Activated naive CD8-positive, alpha-beta T cell treated with anti-CD3 and anti-CD28 coated beads, Interleukin-2, amount 10 ng/mL, durations not matched to agents 7 days and 5 days (primary cell): ENCODE data around the gene PHF10. TPM values are rescaled to one million over a fixed set of nuclear protein-coding genes. Genes with fewer than 3 reads are reported as not detected.
A peak's percentile ranks its signal among the peaks of the same experiment; 100 is the strongest.

ENCODE experiments used
- ATAC-seq: fragments of 150-1000 bp; cut with Tn5 transposase; one replicate; pipeline ENCODE4 v1.10.0; 2021; ENCODE audit warnings: low read depth, moderate library complexity
- POLR2A ChIA-PET: fragments of 350-600 bp; sonication (Branson Sonifier 250); formaldehyde crosslinking; loops from one replicate; lab custom pipeline; 2021; ENCODE audit warnings: antibody characterized with exemption; lab: Charles Lee
- DNase-seq: peaks from one replicate; pipeline ENCODE4 v3.0.0; 2021
- H3K27ac Mint-ChIP-seq: one replicate; pipeline ENCODE4 v1.8.0; 2022; ENCODE audit warnings: mild to moderate bottlenecking, mixed read lengths
- H3K27me3 Mint-ChIP-seq: one replicate; pipeline ENCODE4 v1.8.0; 2022; ENCODE audit warnings: mild to moderate bottlenecking, moderate library complexity, mixed read lengths
- H3K36me3 Mint-ChIP-seq: one replicate; pipeline ENCODE4 v1.8.0; 2021; ENCODE audit warnings: mild to moderate bottlenecking, mixed read lengths
- H3K4me1 Mint-ChIP-seq: one replicate; pipeline ENCODE4 v1.8.0; 2021; ENCODE audit warnings: mixed read lengths
- H3K4me3 Mint-ChIP-seq: one replicate; pipeline ENCODE4 v1.8.0; 2022; ENCODE audit warnings: mild to moderate bottlenecking, moderate library complexity, mixed read lengths
- H3K9me3 Mint-ChIP-seq: one replicate; pipeline ENCODE4 v1.8.0; 2021; ENCODE audit warnings: mixed read lengths
- total RNA-seq, 2 experiments: library from RNA; stranded (reverse); gene quantifications; one replicate each; pipeline ENCODE4 v1.2.3, GENCODE V29; 2021

The PHF10 gene
- total RNA-seq, 2 experiments from 2014 or later, result 67.2 to 71.0 TPM

- DNase-seq, result no peak
- Mint-ChIP-seq H3K4me1 (no peaks in the 10 kb centered on the region), H3K36me3 (no peaks in the 10 kb centered on the region), H3K4me3 (no peak overlapping the region), H3K9me3 (no peaks in the 10 kb centered on the region), H3K27ac (no peak overlapping the region), H3K27me3 (peaks cover 31% of the 10 kb centered on the region)
- POLR2A ChIA-PET, result no interaction called here
- no peak for ATAC-seq
These were observed 14.8 kb upstream of the PHF10 start for GRCh38 chr6:169738976-169739529.

- Mint-ChIP-seq H3K27me3 (peaks cover 36% of the 10 kb centered on the region), H3K27ac (no peak overlapping the region), H3K9me3 (no peaks in the 10 kb centered on the region), H3K4me3 (no peak overlapping the region), H3K4me1 (no peaks in the 10 kb centered on the region), H3K36me3 (no peaks in the 10 kb centered on the region)
- ATAC-seq (no peak), DNase-seq (no peak)
- POLR2A ChIA-PET, result no interaction called here
These were observed 14.1 kb upstream of the PHF10 start for GRCh38 chr6:169738204-169738975.

GRCh38 chr6:169729961-169730360, 5.7 kb upstream of the PHF10 start:
- ATAC-seq, result no peak
- H3K27me3 Mint-ChIP-seq, result peaks cover 21% of the 10 kb centered on the region
- H3K27ac Mint-ChIP-seq, result no peak overlapping the region
- DNase-seq, result no peak
- POLR2A ChIA-PET, result no interaction called here
- peaks cover 2% of the 10 kb centered on the region for H3K36me3 Mint-ChIP-seq
- no peak overlapping the region for H3K4me3 Mint-ChIP-seq
- H3K9me3 Mint-ChIP-seq, result no peaks in the 10 kb centered on the region
- peaks cover 15% of the 10 kb centered on the region for H3K4me1 Mint-ChIP-seq

GRCh38 chr6:169726963-169727362, 2.7 kb upstream of the PHF10 start:
- Mint-ChIP-seq H3K4me1 (peaks cover 20% of the 10 kb centered on the region), H3K9me3 (no peaks in the 10 kb centered on the region), H3K27ac (peak overlapping the region; percentile 6), H3K4me3 (no peak overlapping the region), H3K36me3 (peaks cover 4% of the 10 kb centered on the region), H3K27me3 (peaks cover 4% of the 10 kb centered on the region)
- no peak for DNase-seq
- ATAC-seq, result no peak
- POLR2A ChIA-PET, result no interaction called here

GRCh38 chr6:169726049-169726400, 1.7 kb upstream of the PHF10 start:
- peaks cover 4% of the 10 kb centered on the region for H3K27me3 Mint-ChIP-seq

GRCh38 chr6:169725125-169726048, 1.1 kb upstream of the PHF10 start:
- ATAC-seq, result no peak
- peak overlapping the region; percentile 77 for H3K4me3 Mint-ChIP-seq
- H3K27me3 Mint-ChIP-seq, result peaks cover 4% of the 10 kb centered on the region
- POLR2A ChIA-PET, result interaction anchor here (0.6 to 1.8 kb wide), 3 partner anchors 23 to 512 kb away, joined by 4 to 14 read pairs (median 9); partner anchors contain the start of genes C6orf120, DYNLT2, ERMARD and WDR27
- peaks cover 6% of the 10 kb centered on the region for H3K36me3 Mint-ChIP-seq
- DNase-seq, result no peak
- H3K9me3 Mint-ChIP-seq, result no peaks in the 10 kb centered on the region
- H3K4me1 Mint-ChIP-seq, result peaks cover 27% of the 10 kb centered on the region
- H3K27ac Mint-ChIP-seq, result peak overlapping the region; percentile 68

More at GRCh38 chr6:169726049-169726400, 1.7 kb upstream of the PHF10 start:
- Mint-ChIP-seq H3K4me1 (peaks cover 26% of the 10 kb centered on the region), H3K4me3 (peak overlapping the region; percentile 10), H3K27ac (peak overlapping the region; percentile 39), H3K9me3 (no peaks in the 10 kb centered on the region), H3K36me3 (peaks cover 4% of the 10 kb centered on the region)
- POLR2A ChIA-PET, result interaction anchor here (0.6 to 1.8 kb wide), 2 partner anchors 26 to 513 kb away, joined by 4 to 9 read pairs; partner anchors contain the start of genes DYNLT2 and ERMARD
- no peak for ATAC-seq
- no peak for DNase-seq

GRCh38 chr6:169723991-169724493, 258 bp downstream of the PHF10 start:
- H3K27me3 Mint-ChIP-seq, result peaks cover 4% of the 10 kb centered on the region
- H3K4me1 Mint-ChIP-seq, result peaks cover 36% of the 10 kb centered on the region
- DNase-seq, result peak; percentile 71
- H3K36me3 Mint-ChIP-seq, result peaks cover 15% of the 10 kb centered on the region
- peak overlapping the region; percentile 71 for H3K27ac Mint-ChIP-seq
- H3K4me3 Mint-ChIP-seq, result peak overlapping the region; percentile 74
- ATAC-seq, result peak; percentile 35
- H3K9me3 Mint-ChIP-seq, result no peaks in the 10 kb centered on the region
- POLR2A ChIA-PET, result interaction anchor here (0.6 to 2.9 kb wide), 4 partner anchors 22 to 738 kb away, joined by 3 to 20 read pairs (median 12); partner anchors contain the start of genes C6orf120, DYNLT2, ERMARD and WDR27

GRCh38 chr6:169723200-169723909, 945 bp downstream of the PHF10 start:
- H3K4me3 Mint-ChIP-seq, result peak overlapping the region; percentile 94
- H3K4me1 Mint-ChIP-seq, result peaks cover 36% of the 10 kb centered on the region
- POLR2A ChIA-PET, result interaction anchor here (1.1 to 2.9 kb wide), 3 partner anchors 21 to 29 kb away, joined by 3 to 20 read pairs (median 15); partner anchors contain the start of genes C6orf120, DYNLT2, ERMARD and WDR27
- ATAC-seq, result peak; percentile 44
- no peaks in the 10 kb centered on the region for H3K9me3 Mint-ChIP-seq
- peaks cover 17% of the 10 kb centered on the region for H3K36me3 Mint-ChIP-seq
- DNase-seq, result peak; percentile 79
- peak overlapping the region; percentile 95 for H3K27ac Mint-ChIP-seq
- peaks cover 4% of the 10 kb centered on the region for H3K27me3 Mint-ChIP-seq

GRCh38 chr6:169722362-169723199, 1.7 kb downstream of the PHF10 start:
- Mint-ChIP-seq H3K9me3 (no peaks in the 10 kb centered on the region), H3K36me3 (peaks cover 17% of the 10 kb centered on the region), H3K27ac (peak overlapping the region; percentile 95), H3K4me1 (peaks cover 31% of the 10 kb centered on the region), H3K4me3 (peak overlapping the region; percentile 94), H3K27me3 (peaks cover 4% of the 10 kb centered on the region)
- DNase-seq (peak; percentile 52), ATAC-seq (peak; percentile 29)
- POLR2A ChIA-PET, result interaction anchor here (0.6 to 2.9 kb wide), 4 partner anchors 20 to 97 kb away, joined by 3 to 20 read pairs (median 9); partner anchors contain the start of genes C6orf120, DYNLT2, ERMARD and WDR27

- no peak overlapping the region for H3K4me3 Mint-ChIP-seq
- H3K27me3 Mint-ChIP-seq, result no peaks in the 10 kb centered on the region
- POLR2A ChIA-PET, result interaction anchor here (1.3 kb wide), 1 partner anchor 18 kb away, joined by 4 read pairs; the partner anchor contains the start of gene C6orf120
These were observed 4.0 kb downstream of the PHF10 start for GRCh38 chr6:169720207-169720855.

GRCh38 chr6:169719117-169719516, 5.2 kb downstream of the PHF10 start:
- POLR2A ChIA-PET, result interaction anchor here (1.0 to 1.3 kb wide), 2 partner anchors 16 to 33 kb away, joined by 3 to 4 read pairs; partner anchors contain the start of genes C6orf120, DYNLT2 and ERMARD
- H3K4me1 Mint-ChIP-seq, result peaks cover 20% of the 10 kb centered on the region
- ATAC-seq, result no peak

More at GRCh38 chr6:169720207-169720855, 4.0 kb downstream of the PHF10 start:
- Mint-ChIP-seq H3K27ac (no peak overlapping the region), H3K9me3 (no peaks in the 10 kb centered on the region), H3K4me1 (peaks cover 23% of the 10 kb centered on the region), H3K36me3 (peaks cover 22% of the 10 kb centered on the region)
- ATAC-seq, result no peak
- DNase-seq, result no peak

More at GRCh38 chr6:169719117-169719516, 5.2 kb downstream of the PHF10 start:
- H3K27me3 Mint-ChIP-seq, result no peaks in the 10 kb centered on the region
- H3K9me3 Mint-ChIP-seq, result no peaks in the 10 kb centered on the region
- peaks cover 24% of the 10 kb centered on the region for H3K36me3 Mint-ChIP-seq
- no peak overlapping the region for H3K27ac Mint-ChIP-seq
- no peak for DNase-seq
- H3K4me3 Mint-ChIP-seq, result no peak overlapping the region
